NCI-H1105 (cell line): Measurements from ENCODE around the gene PEX5.

Experiments
- DNase-seq: peaks from one replicate; lab custom pipeline; 2025; lab: John Stamatoyannopoulos, UW

Gene PEX5

DNA sequence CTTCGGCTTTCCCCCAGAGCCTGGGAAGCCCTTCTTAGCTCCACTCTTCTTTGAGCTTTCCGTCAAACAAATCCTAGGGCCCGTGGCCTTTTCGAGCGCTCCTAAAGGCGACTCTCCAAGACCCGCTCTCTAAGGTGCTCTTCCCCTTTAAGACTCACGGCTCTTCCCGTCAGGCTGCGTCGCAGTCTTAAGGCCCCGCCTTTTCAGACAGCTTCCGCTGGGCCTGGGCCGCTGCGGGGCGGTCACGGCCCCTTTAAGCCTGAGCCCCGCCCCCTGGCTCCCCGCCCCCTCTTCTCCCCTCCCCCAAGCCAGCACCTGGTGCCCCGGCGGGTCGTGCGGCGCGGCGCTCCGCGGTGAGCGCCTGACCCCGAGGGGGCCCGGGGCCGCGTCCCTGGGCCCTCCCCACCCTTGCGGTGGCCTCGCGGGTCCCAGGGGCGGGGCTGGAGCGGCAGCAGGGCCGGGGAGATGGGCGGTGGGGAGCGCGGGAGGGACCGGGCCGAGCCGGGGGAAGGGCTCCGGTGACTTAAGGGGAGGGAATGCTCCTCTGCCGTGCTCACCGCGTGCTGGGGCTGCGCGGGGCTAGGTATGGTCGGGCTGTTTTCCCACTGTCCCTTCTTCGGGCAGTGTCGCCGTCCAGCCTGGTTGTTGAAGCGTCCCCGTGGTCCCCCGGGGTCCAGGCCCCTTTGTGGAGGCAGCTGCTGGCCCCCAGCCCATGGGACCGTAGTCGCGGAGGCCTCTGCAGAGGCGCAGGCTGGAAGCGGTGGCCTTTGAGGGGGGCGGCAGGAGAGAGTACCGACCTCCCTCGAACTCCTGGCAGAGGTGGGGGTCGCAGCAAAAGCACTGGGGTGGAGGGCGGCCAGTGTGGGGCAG, at the start of gene PEX5:
Gene PEX5 (plus strand): TSS at position 289 of the 870 bp plus-strand sequence. CDS start 692 bp downstream, outside the sequence.
- DNase-seq = peak; percentile 92

DNA sequence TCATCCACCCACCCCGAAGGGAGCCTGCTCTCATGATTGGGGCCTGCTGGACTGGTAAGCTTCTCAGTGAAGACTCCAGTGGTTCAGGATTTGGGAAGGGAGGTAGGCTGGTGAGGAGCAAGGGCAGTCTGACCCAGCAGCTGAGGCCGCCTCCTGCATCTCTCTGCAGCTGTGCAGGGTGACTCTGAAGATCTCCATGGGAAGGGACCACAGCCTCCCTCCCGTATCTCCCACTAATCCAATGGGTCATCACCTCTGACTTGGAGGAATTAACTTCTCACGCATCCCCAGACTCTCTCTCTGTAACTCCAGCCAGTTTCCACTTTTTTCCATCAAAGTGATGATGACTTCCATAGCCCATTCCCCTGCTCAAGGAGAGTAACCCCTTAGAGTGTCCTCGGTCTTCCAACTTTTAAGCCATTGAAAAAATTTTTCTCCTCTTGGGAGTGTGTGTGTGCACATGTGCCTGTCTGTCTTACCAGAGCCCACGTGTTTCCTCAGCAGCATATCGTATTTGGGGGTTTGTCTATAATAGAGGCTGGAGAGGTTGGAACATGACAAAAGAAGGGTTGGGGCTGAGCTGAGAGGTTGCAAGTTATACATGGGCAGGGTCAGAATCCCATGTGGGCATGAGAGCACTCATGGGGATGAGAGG, 48.0 kb upstream of the PEX5 start:
- no peak for DNase-seq

DNA sequence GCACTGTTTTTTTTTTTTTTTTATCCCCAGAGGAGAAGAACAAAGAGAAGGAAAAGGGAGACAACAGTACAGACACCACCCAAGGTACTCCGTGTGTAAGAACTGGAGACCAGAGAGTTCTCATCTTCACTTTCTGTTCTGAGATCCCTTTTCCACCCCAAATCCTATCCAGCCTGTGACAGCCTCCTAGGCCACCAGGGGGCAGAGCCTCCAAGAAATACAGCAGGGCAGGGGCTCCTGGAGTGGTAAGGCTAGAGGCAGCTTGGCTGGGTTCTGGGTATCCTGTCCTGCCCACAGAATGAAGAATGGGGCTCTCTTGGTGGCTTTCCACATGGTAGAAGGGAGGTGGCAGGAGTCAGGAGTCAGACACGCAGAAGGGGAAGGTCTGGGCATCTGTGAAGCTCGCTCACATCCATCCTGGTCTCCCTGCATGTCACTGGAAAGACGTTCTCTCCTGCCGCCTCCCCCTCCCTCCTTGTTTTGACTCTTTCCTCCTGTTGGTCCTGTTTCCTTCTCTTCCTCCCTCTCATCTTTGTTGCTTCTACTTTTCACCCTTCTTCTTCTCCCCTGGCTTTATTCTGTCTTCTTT, 47.3 kb upstream of the PEX5 start:
- DNase-seq = peak; percentile 42

DNA sequence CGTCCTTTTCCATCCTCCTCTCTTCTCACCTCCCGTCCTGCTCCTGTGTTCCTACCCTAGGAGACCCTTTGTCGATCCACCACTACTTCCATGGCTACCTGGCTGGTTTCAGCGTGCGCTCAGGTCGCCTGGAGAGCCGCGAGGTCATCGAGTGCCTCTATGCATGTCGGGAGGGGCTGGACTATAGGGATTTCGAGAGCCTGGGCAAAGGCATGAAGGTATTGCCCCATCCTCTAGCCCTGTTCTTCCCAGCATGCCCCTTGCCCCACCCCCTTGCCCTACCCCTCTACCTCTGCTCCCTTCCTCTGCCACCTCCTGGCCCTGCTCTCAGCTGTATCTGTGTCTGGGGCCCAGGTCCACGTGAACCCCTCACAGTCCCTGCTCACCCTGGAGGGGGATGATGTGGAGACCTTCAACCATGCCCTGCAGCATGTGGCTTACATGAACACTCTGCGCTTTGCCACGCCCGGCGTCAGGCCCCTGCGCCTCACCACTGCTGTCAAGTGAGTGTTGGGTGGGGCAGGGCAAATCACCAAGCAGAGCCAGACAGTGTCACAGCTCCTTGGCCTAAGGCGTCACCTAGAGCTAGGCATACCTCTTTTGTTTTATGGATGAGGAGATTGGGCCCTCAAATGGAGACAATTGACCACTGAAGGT, 46.5 kb upstream of the PEX5 start:
- no peak for DNase-seq

DNA sequence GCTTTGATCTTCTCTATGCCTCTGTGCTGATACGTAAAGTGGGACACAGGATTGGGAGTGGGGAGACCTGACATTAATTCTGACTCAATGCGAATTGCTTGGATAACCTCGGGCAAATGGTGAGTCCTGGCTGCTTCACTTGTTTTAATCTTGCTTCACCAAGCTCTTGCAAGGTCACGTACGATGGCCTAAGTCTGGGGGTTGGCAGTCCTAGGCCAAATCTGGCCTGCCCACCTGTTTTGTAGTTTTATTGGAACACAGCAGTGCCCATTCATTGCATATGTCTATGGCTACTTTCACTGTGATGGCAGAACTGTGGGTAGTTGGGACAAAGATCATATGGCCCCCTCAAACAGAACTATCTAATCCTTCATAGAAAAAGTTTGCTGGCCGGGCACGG, 45.9 kb upstream of the PEX5 start:
- DNase-seq = no peak

DNA sequence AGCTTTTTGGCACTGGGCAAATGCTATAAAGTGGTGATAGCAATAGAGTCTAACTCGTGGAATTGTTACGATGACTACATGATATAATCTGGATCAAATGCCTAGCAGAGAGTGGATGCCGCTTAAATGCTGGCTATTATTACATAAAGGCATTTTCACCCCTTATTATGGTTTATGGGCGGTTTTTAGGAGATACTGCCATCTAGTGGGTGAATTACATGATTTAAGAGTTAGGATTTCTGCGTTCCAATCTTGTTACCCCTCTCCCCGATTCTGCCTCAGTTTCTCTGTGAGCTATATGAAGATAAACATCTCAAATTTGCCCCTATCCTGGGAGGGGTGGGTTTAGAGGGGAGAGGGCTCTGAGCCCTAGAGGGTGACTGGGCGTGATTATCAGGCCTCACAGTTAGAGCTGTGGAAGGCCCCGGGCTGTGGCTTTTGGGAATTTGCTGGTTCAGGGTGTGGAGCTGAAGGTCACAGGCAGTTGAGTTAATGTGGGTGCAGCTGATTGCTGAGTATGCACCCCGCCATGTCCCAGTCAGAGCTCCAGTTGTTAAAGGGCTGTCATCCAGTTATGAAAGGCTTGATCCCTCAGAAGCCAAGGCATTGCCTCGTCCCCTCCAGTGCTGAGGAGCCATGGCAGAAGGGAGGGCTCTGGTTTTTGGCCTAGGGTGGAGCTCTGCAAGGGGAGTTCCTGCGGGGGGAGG, 44.9 kb upstream of the PEX5 start:
- peak; percentile 26 for DNase-seq

DNA sequence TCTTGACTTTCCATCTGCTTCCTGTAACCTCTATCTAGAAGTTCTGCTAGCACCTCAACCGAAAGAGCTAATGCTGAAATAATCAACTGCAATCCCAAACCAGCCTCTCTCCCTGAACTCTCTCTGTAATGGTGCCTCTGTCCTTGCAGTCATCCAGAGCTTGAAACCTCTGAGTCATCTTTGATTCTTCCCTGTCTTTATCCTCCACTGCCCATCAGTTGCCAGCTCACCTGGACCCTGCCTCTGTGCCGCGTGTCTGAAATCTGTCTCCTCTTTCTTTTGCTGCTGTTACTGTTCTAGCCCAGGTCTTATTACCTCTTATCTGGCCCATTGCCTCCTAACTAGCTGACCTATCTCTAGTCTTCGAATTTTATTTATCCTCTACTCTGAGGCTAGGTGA, 43.8 kb upstream of the PEX5 start:
- DNase-seq = no peak

DNA sequence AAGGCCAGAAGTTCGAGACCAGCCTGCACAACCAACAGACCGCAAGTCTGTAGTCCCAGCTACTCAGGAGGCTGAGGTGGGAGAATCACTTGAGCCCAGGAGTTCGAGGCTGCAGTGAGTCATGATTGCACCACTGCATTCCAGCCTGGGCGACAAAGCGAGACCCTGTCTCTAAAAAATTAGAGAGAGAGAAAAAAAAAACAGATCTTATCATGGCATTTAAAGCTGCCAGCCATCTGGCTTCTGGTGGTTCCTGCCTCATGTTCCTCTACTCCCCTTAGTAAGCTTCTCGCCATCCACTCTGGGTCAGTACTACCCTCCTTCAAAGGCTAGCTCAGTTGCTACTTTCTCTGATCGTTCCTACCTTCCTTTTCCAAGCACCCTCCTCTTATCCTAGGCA, 43.3 kb upstream of the PEX5 start:
- DNase-seq = no peak

DNA sequence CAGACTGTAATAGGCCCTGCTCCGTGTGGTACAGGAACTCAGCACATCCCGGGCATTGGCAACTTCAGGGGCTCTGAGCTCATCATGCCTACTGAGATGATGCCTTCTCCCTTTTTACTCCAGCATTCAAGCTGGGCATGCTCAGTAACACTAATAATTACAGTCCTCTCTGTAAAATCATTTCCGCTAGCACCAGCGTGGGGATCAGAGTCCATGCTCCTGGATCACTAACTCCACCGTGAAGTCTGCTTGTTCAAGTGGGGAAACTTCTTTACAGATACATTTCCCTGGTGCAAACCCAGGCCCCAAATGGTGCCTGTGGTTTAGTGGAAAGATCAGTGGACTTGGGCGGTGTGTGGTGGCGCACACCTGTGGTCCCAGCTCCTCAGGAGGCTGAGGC, 42.6 kb upstream of the PEX5 start:
- no peak for DNase-seq

DNA sequence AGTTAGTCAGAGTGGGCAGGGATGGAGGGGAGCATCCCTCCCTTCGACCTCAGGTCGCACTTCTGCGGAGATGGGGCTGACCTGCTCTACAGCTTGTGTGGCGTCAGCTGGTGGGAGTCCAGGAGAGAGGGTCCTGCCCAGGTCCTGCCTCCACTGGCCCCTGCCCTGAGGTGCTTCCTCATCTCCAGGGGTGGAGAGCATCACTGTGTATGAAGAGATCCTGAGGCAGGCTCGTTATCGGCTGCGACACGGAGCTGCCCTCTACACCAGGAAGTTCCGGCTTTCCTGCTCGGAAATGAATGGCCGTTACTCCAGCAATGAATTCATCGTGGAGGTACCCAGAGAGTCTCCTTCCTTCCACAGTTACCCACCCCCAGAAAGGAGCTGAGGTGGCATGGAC, 39.1 kb upstream of the PEX5 start:
- DNase-seq = no peak

DNA sequence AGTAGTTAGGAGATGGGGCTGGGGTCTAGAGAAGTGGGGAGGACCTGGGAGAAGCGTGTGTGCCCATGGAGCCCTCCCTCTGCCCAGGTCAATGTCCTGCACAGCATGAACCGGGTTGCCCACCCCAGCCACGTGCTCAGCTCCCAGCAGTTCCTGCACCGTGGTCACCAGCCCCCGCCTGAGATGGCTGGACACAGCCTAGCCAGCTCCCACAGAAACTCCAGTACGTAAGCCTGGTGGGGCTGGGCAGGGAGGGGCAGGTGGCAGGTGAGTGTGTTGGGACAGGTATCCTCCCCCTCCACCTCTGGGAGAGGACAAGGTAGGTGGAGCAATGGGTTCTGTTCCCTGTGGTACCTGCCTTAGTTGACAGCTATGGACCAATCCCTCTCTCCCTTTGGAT, 38.6 kb upstream of the PEX5 start:
- DNase-seq = no peak

DNA sequence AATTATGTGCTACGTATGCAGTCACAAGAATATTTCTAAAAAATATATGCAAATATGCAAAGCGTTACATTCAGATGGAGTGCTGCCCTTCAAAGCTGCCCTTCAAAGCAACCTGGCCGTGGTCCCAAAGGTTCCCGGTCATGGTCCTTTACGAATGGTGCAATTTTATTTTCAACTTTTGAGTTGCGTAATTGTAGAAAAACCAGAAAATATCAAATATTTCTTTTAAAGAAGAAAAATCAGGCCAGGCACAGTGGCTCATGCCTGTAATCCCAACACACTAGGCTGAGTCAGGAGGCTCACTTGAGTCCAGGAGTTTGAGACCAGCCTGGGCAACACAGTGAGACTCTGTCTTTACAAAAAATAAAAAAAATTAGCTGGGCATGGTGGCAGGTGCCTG, 38.0 kb upstream of the PEX5 start:
- DNase-seq = no peak

DNA sequence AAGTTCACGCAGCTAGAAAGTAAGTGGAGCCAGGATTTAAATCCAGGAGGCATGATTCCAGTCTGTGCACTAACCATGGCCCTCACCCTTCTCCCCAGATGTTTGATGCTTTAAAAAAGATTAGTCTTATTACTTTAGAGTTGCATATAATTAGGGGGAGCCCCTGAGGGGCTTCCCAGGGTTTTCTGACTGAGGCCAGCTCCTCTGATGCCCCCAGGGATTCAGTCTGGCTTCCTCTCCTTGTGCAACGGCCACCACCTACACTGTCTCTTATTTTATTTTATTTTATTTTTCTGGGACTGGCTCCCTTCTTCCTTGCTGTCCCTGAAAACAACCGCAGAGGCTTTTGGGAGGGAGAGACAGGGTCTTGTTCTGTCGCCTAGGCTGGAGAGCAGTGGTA, 36.7 kb upstream of the PEX5 start:
- no peak for DNase-seq

DNA sequence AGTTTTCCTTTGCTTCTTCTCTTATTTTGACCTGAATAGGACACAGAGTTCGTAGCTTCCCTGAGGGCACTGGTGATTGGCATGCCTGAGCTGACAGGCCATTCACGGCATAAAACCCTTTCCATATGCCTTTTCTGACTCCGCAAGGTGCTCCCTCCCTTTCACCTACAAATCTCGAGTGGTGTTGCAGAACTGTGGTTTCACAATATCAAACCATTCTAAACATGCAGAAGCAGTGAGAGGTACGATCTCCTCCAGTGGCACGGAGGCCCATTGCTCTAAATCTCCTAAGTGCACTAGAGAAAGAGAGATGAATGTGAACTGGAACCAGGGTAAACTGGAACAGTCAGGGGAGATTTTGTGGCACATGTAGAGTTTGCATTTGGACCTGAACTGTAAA, 35.4 kb upstream of the PEX5 start:
- no peak for DNase-seq

DNA sequence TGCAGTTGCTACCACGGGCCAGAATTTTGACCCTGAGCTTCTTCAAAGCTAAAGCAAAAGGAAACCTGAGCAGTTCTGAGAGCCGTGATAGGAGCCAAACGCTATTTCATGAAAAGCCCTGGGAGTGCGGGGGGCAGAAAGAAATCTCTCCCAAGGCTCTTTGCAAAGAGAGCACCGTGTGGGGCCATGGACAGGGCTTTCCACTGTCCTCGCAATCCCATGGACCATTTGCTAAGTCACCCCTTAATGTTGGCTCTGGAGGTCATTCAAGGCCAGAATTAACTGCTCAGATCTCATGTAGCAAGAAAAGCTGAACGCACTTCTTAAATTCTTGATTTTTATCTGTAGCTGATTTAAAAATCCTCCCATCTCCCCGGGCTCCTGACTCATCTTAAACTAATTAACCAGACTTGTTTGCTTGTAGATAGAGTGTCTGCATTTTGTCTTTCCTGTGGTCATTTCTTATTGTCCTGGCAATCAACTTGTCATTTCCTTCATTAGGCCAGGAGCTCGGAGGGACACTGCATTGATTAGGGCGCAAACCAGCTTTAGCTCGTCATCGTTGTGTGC, 34.5 kb upstream of the PEX5 start:
- DNase-seq = no peak

DNA sequence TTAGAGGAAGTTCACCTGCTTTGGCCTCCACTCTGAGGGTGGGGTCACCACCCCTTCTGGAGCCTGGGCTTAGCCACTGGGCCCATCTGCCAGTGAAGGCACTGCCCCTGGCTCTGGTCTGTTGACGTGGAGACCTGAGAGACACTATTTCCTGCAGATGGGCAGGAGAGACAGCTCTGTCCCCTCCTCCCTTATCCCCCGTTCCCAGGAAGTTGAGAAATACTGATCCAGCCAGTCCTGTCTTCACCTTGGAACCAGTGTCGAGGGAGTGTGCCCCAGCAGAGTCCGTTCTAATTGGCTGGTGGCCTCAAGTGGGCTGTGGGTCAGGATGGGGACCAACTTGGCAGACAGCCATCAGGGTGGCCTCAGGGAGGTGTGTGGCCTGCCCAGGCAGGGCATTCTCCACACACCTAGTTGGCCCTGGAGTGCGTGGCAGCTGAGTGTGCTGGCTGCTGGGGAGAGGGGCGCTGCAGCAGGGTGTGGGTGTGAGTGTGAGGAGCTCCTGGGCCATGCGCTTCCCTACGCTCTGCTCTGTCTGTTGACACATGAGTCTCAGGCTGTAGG, 33.9 kb upstream of the PEX5 start:
- DNase-seq = peak; percentile 77

DNA sequence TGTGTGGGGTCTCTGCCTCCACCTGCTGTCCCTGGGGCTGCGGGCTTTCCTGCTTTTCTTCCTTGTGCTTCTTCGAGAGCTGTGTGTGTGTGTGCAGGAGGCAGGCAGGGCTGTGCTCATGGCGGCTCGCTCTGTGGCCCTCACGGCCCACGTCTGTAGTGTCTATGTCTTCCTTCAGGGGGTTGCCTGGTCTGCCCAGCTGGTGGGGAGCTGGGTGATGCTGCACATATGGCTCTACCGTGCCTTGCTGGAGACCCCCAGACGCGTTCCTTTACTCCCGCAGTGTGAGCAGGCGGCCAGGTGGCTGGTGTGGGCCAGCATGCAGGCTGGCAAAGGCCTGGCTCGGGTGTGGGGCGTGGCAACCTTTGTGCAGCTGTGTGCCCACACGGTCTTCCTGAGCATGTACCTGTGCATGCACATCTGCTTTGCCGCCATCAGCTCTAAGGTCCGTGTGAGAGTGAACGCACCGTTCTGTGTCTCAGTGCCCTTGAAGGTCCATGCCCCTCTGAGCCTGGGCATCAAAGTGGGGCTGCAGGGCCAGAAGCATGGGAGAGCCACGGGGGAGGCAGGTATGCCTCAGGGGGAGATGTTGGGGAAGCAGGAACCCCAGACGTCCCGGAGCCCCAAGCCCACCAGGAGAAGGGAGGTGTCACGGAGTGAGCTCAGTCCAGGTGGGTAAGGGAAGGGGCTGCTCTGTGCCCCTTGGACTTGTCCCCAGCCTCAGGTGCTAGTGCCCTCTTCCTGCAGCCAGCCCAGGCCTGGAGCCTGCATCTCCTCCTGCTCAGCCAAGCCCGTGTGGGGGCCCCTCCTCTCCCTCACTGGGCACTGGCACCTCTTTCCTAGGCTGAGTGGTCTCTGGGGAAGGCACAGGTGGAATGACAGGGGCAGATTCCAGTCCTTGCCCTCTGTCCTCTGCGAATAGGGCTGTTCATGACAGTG, 33.0 kb upstream of the PEX5 start:
- no peak for DNase-seq

DNA sequence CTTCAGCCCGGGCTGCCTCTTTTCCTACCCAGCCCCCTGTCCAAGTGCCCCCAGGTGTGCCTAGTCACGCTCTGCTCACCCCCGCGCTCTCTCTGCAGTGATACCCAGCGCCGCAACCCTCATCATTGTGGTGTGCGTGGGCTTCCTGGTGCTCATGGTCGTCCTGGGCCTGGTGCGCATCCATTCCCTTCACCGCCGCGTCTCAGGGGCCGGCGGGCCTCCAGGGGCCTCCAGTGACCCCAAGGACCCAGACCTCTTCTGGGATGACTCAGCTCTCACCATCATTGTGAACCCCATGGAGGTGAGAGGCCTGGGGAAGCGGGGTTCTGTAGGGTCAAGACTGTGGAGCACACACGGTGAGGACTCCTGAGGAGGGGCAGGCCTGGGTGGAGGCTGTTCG, 32.1 kb upstream of the PEX5 start:
- DNase-seq = no peak

DNA sequence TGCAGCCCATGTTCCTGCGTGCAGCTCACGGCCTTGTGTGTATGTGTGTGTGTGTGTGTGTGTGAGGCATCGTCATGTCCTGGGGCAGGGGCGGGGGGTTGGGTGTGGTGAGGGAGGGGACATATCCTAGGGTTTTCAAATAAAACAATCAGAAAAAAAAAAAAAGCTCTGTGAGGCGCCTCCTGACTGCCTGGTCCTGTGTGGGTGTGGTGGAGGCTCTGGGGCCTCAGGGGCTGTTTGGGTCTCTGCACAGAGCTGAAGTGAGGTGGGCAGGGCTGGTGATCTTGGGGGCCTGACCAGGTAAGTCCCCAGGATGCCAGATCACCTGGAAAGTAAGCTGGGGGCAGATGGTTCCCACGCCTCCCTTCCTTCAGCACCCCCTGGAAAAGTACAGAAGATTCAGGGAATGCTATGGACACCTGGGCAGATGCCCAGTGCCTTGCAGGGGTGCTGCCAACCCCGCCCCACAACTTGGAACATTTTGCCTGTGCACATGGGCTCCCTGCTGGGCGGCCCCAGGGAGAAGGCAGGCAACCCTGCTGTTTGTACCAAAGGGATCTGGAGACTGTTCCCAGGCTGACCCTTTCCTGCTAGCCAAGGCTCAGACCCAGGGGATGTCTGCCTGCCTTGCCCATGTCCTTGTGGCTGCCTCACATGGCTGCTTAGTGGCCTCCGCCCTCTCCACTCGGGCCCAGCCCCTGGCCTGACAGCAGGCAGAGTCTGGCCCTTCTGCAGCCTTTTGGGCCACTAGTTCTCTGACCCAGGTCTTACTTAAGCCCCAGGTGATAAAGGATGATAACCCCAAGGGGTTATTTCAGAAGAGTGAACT, 30.5 kb upstream of the PEX5 start:
- DNase-seq = no peak
